SK-N-SH (cell line): Measurements from ENCODE around the gene ZNF550. TPM values are rescaled to one million over a fixed set of nuclear protein-coding genes. Genes with fewer than 3 reads are reported as not detected.
"Not testable (repeated sequence)": the region's sequence is repeated elsewhere in the genome, so short reads cannot be mapped to it uniquely, and the experiment has no call there.

Experiments used
- CTCF ChIA-PET: fragments of 300-600, 350-600 bp; formaldehyde crosslinking; extraction: SDS; loops from one replicate; lab custom pipeline; 2021; lab: Yijun Ruan, JAX
- POLR2A ChIA-PET: fragments of 350-600 bp; sonication (Branson Sonifier 250); formaldehyde crosslinking; extraction: SDS; loops from one replicate; lab custom pipeline; 2020; ENCODE audit warnings: antibody characterized with exemption, inconsistent platforms; lab: Yijun Ruan, JAX
- DNase-seq: peaks from one replicate; pipeline ENCODE4 v3.0.0; 2012
- H2AFZ ChIP-seq: fragments of 200-600 bp; sonication (generic); 2 replicates; pipeline ENCODE4 v1.8.1; 2016; ENCODE audit warnings: antibody characterized with exemption, mild to moderate bottlenecking, low read depth
- H3F3A ChIP-seq: fragments of 200-600 bp; sonication (generic); replicated peaks from 2 replicates; pipeline ENCODE3; 2016; ENCODE audit warnings: antibody characterized with exemption, mild to moderate bottlenecking; ENCODE audit not compliant: insufficient read depth
- H3K27ac ChIP-seq, 2 experiments: fragments of 200-500 bp in 1 of 2; fragments of 200-600 bp in 1 of 2; sonication (Bioruptor generic) in 1 of 2; sonication (generic), shearing (Covaris generic) in 1 of 2; 2 replicates each; pipeline versions ENCODE4 v1.5.1 to v1.6.1; 2014 to 2016; ENCODE audit warnings: low read depth in 2 of 2, inconsistent platforms in 1 of 2, low read length in 1 of 2, mild to moderate bottlenecking in 1 of 2, mixed read lengths in 1 of 2
- H3K27me3 ChIP-seq: fragments of 200-600 bp; sonication (generic), shearing (Covaris generic); 2 replicates; pipeline ENCODE4 v1.6.1; 2016; ENCODE audit warnings: mixed run types; ENCODE audit not compliant: insufficient read depth
- H3K36me3 ChIP-seq, 2 experiments: fragments of 200-500 bp in 1 of 2; fragments of 200-600 bp in 1 of 2; sonication (Bioruptor generic) in 1 of 2; sonication (generic) in 1 of 2; replicated peaks in 1 of 2; 2 replicates each; pipeline versions ENCODE3 to v1.5.1; 2014 to 2016; ENCODE audit warnings: low read length in 1 of 2, mild to moderate bottlenecking in 1 of 2; ENCODE audit not compliant: insufficient read depth in 2 of 2, control insufficient read depth in 1 of 2
- H3K4me1 ChIP-seq, 2 experiments: fragments of 200-500 bp in 1 of 2; fragments of 200-600 bp in 1 of 2; sonication (Bioruptor generic) in 1 of 2; sonication (generic), shearing (Covaris generic) in 1 of 2; 2 replicates each; pipeline versions ENCODE4 v1.5.1 to v1.6.1; 2014 to 2016; ENCODE audit warnings: low read depth in 1 of 2, low read length in 1 of 2, mixed run types in 1 of 2; ENCODE audit not compliant: insufficient read depth in 2 of 2, control insufficient read depth in 1 of 2
- H3K4me2 ChIP-seq: fragments of 200-600 bp; sonication (generic), shearing (Covaris generic); 2 replicates; pipeline ENCODE4 v1.6.1; 2017; ENCODE audit warnings: mixed run types
- H3K4me3 ChIP-seq, 2 experiments: fragments of 200-500 bp in 1 of 2; fragments of 200-600 bp in 1 of 2; sonication (Bioruptor generic) in 1 of 2; sonication (generic), shearing (Covaris generic) in 1 of 2; 2 replicates each; pipeline versions ENCODE4 v1.5.1 to v1.8.1; 2014 to 2016; ENCODE audit warnings: low read depth in 2 of 2, inconsistent platforms in 1 of 2, low read length in 1 of 2, mild to moderate bottlenecking in 1 of 2, mixed read lengths in 1 of 2, moderate library complexity in 1 of 2
- H3K79me2 ChIP-seq: fragments of 200-600 bp; sonication (generic); 2 replicates; pipeline ENCODE4 v1.8.1; 2017; ENCODE audit warnings: mild to moderate bottlenecking; ENCODE audit not compliant: insufficient read depth
- H3K9ac ChIP-seq: fragments of 200-600 bp; sonication (generic); 2 replicates; pipeline ENCODE4 v1.6.1; 2017; ENCODE audit warnings: mixed run types
- H3K9me2 ChIP-seq: fragments of 200-600 bp; sonication (generic); 2 replicates; pipeline ENCODE4 v1.6.1; 2017; ENCODE audit warnings: mixed run types
- H3K9me3 ChIP-seq: fragments of 200-600 bp; sonication (generic); 2 replicates; pipeline ENCODE4 v1.6.1; 2017; ENCODE audit warnings: mixed run types, mild to moderate bottlenecking, moderate library complexity
- H4K20me1 ChIP-seq: fragments of 200-600 bp; sonication (generic); 2 replicates; pipeline ENCODE4 v1.6.1; 2017; ENCODE audit warnings: mild to moderate bottlenecking, mixed run types; ENCODE audit not compliant: insufficient read depth
- CHD2 ChIP-seq: fragments of 150-350 bp; IDR thresholded peaks from 2 replicates; pipeline ENCODE4 v1.6.1; 2018; ENCODE audit warnings: low read length; ENCODE audit not compliant: partially characterized antibody
- CTCF ChIP-seq: fragments of 200-600 bp; sonication (generic); IDR thresholded peaks from 2 replicates; pipeline ENCODE4 v1.6.1; 2017; ENCODE audit warnings: antibody characterized with exemption, mild to moderate bottlenecking, moderate library complexity
- GABPA ChIP-seq: IDR thresholded peaks from 2 replicates; pipeline ENCODE4 v1.4.0; 2012; ENCODE audit warnings: low read depth, mild to moderate bottlenecking
- MAX ChIP-seq: IDR thresholded peaks from 2 replicates; pipeline ENCODE4 v1.4.0; 2012; ENCODE audit warnings: low read depth
- REST ChIP-seq: IDR thresholded peaks from 2 replicates; pipeline ENCODE4 v1.6.1; 2012; ENCODE audit warnings: mild to moderate bottlenecking, low read depth, low read length, moderate library complexity
- SIN3A ChIP-seq: IDR thresholded peaks from 2 replicates; pipeline ENCODE4 v1.6.1; 2012; ENCODE audit warnings: low read depth, mild to moderate bottlenecking, low read length, moderate library complexity, borderline replicate concordance
- SMC3 ChIP-seq: IDR thresholded peaks from 2 replicates; pipeline ENCODE4 v1.6.1; 2012; ENCODE audit warnings: low read depth, low read length, improper control_type of control experiment
- TAF1 ChIP-seq: IDR thresholded peaks from 2 replicates; pipeline ENCODE4 v1.6.1; 2012; ENCODE audit warnings: low read depth, mild to moderate bottlenecking, low read length, moderate library complexity, borderline replicate concordance
- WGBS: methylation state at CpG from one replicate; pipeline ENCODE4 v1.1.6; 2017; ENCODE audit warnings: low lambda C conversion rate; 5-methylcytosine and 5-hydroxymethylcytosine counted together
- polyA plus RNA-seq, 3 experiments: library from polyadenylated mRNA; depleted of rRNA; stranded (reverse); fragments of >200 nt; gene quantifications; 2 replicates each; pipeline ENCODE4 v1.2.3, GENCODE V29; 2012

The ZNF550 gene
- polyA plus RNA-seq, 1 of the 3 experiments (the other 2 are of a cell fraction) = 5.7 TPM

GRCh38 chr19:57527136-57527881, 32.4 kb downstream of the ZNF550 start, which contains the start of gene ZNF549 (continued):
- TF ChIP-seq REST (no peak), SMC3 (0 out of 2 replicates have a peak, but pooled peaks have one; percentile 4), CTCF (no peak), SIN3A (0 out of 2 replicates have a peak, but pooled peaks have one; percentile 38), MAX (peak; percentile 88), GABPA (peak; percentile 89), CHD2 (peak; percentile 75), TAF1 (peak; percentile 73)

- H3K36me3 ChIP-seq = peaks cover 15 to 40% of the 10 kb centered on the region in 2 experiments
- DNase-seq, H3K4me3 ChIP-seq, H3K9ac ChIP-seq, H3K9me3 ChIP-seq, CTCF ChIA-PET, H3K4me1 ChIP-seq, POLR2A ChIA-PET, H4K20me1 ChIP-seq, H2AFZ ChIP-seq, H3K27ac ChIP-seq, H3K27me3 ChIP-seq, H3K9me2 ChIP-seq, H3F3A ChIP-seq, H3K4me2 ChIP-seq, H3K79me2 ChIP-seq: not testable (repeated sequence)
- 32% methylated on average over 4 of the region's 4 CpGs for WGBS
Measured at GRCh38 chr19:57518021-57518420, 41.6 kb downstream of the ZNF550 start.
